H1 (cell line): ENCODE results near the gene HLA-G. TPM values are rescaled to one million over a fixed set of nuclear protein-coding genes. Genes with fewer than 3 reads are reported as not detected.

Experiments
- CTCF ChIA-PET: fragments of 300-600 bp; sonication (Branson Sonifier 250); formaldehyde crosslinking; loops from one replicate; lab custom pipeline; 2021; ENCODE audit not compliant: partially characterized antibody; lab: Charles Lee
- POLR2A ChIA-PET: fragments of 300-600 bp; sonication (Branson Sonifier 250); formaldehyde crosslinking; loops from one replicate; lab custom pipeline; 2021; ENCODE audit warnings: inconsistent platforms; ENCODE audit not compliant: partially characterized antibody; lab: Charles Lee
- DNase-seq, 2 experiments: peaks; one replicate each; pipeline versions ENCODE4 v3.0.0 to v3.0.0-alpha.2; 2010 to 2022; ENCODE audit warnings: low spot score in 2 of 2, low read depth in 1 of 2, mixed read lengths in 1 of 2
- FAIRE-seq: peaks from 2 replicates; lab custom pipeline; 2011; peaks lifted over from hg19 to GRCh38; lab: Jason Lieb, UNC
- H2AFZ ChIP-seq: 2 replicates; pipeline ENCODE4 v1.8.1; 2012; ENCODE audit warnings: low read length, inconsistent platforms
- H2AK5ac ChIP-seq: 2 replicates; pipeline ENCODE4 v1.6.1; 2013; ENCODE audit warnings: low read depth, low read length
- H2BK120ac ChIP-seq: replicated peaks from 2 replicates; pipeline ENCODE3; 2013; ENCODE audit warnings: low read depth, low read length, inconsistent platforms
- H2BK12ac ChIP-seq: 2 replicates; pipeline ENCODE4 v1.6.1; 2013; ENCODE audit warnings: low read depth, low read length
- H2BK15ac ChIP-seq: 2 replicates; pipeline ENCODE4 v1.6.1; 2013; ENCODE audit warnings: low read length
- H2BK20ac ChIP-seq: 2 replicates; pipeline ENCODE4 v1.6.1; 2013; ENCODE audit warnings: low read length
- H2BK5ac ChIP-seq: 2 replicates; pipeline ENCODE4 v1.6.1; 2013; ENCODE audit warnings: low read depth, low read length
- H3K14ac ChIP-seq: 2 replicates; pipeline ENCODE4 v1.6.1; 2013; ENCODE audit warnings: inconsistent platforms; ENCODE audit not compliant: insufficient read length
- H3K18ac ChIP-seq: 2 replicates; pipeline ENCODE4 v1.6.1; 2013; ENCODE audit warnings: low read length; ENCODE audit errors: extremely low read depth
- H3K23ac ChIP-seq: 2 replicates; pipeline ENCODE4 v1.6.1; 2013; ENCODE audit warnings: inconsistent platforms; ENCODE audit not compliant: insufficient read length
- H3K23me2 ChIP-seq: 2 replicates; pipeline ENCODE4 v1.6.1; 2013; ENCODE audit warnings: low read depth, low read length
- H3K27ac ChIP-seq: 2 replicates; pipeline ENCODE4 v1.6.1; 2011; ENCODE audit warnings: low read depth, low read length, inconsistent platforms
- H3K27me3 ChIP-seq, 4 experiments: replicated peaks in 1 of 4; 1 replicate in 1 of 4; 2 replicates in 3 of 4; pipeline versions ENCODE4 v1.6.1 to v1.8.1; 2011 to 2013; ENCODE audit warnings: low read length in 3 of 4, mild to moderate bottlenecking in 3 of 4, inconsistent platforms in 2 of 4, mixed read lengths in 2 of 4, moderate library complexity in 1 of 4; ENCODE audit not compliant: control insufficient read depth in 3 of 4, insufficient read depth in 3 of 4; ENCODE audit errors: extremely low read depth in 1 of 4
- H3K36me3 ChIP-seq, 4 experiments: 2 replicates each; pipeline versions ENCODE4 v1.6.1 to v1.8.1; 2011 to 2013; ENCODE audit warnings: mild to moderate bottlenecking in 4 of 4, low read length in 3 of 4, moderate library complexity in 2 of 4, control low read depth in 1 of 4, inconsistent platforms in 1 of 4; ENCODE audit not compliant: insufficient read depth in 4 of 4, control insufficient read depth in 2 of 4
- H3K4ac ChIP-seq: replicated peaks from 2 replicates; pipeline ENCODE3; 2013; ENCODE audit warnings: low read length, low read depth, mixed read lengths, inconsistent platforms; ENCODE audit not compliant: insufficient read length
- H3K4me1 ChIP-seq, 4 experiments: replicated peaks in 1 of 4; 1 replicate in 1 of 4; 2 replicates in 3 of 4; pipeline versions ENCODE4 v1.6.1 to v1.8.1; 2011 to 2013; ENCODE audit warnings: low read length in 3 of 4, inconsistent platforms in 2 of 4, mixed read lengths in 1 of 4; ENCODE audit not compliant: insufficient read depth in 4 of 4, control insufficient read depth in 3 of 4
- H3K4me2 ChIP-seq, 2 experiments: 2 replicates each; pipeline versions ENCODE4 v1.6.1 to v1.8.1; 2011 to 2013; ENCODE audit warnings: low read depth in 2 of 2, low read length in 2 of 2, control low read depth in 1 of 2, inconsistent platforms in 1 of 2, mild to moderate bottlenecking in 1 of 2; ENCODE audit not compliant: insufficient read depth in 1 of 2
- H3K4me3 ChIP-seq, 4 experiments: fragments of 200-600, 300-600 bp in 1 of 4; sonication (generic), shearing (Covaris generic), sonication (Bioruptor Twin) in 1 of 4; 2 replicates each; pipeline versions ENCODE4 v1.5.1 to v1.8.1; 2011 to 2016; ENCODE audit warnings: low read length in 4 of 4, low read depth in 3 of 4, control low read depth in 2 of 4, inconsistent platforms in 2 of 4, mild to moderate bottlenecking in 2 of 4, mixed read lengths in 1 of 4, moderate library complexity in 1 of 4; ENCODE audit not compliant: insufficient read depth in 2 of 4; ENCODE audit errors: extremely low read depth in 1 of 4
- H3K56ac ChIP-seq: replicated peaks from 2 replicates; pipeline ENCODE3; 2013; ENCODE audit warnings: low read depth, mild to moderate bottlenecking, mixed read lengths, low read length, inconsistent platforms; ENCODE audit not compliant: insufficient read length
- H3K79me1 ChIP-seq: 2 replicates; pipeline ENCODE4 v1.6.1; 2013; ENCODE audit warnings: low read depth, low read length, control low read depth
- H3K79me2 ChIP-seq, 2 experiments: 2 replicates each; pipeline versions ENCODE4 v1.6.1 to v1.8.1; 2012 to 2013; ENCODE audit warnings: low read length in 2 of 2, mild to moderate bottlenecking in 2 of 2, inconsistent platforms in 1 of 2; ENCODE audit not compliant: insufficient read depth in 2 of 2, control insufficient read depth in 1 of 2
- H3K9ac ChIP-seq, 4 experiments: replicated peaks in 1 of 4; 1 replicate in 1 of 4; 2 replicates in 3 of 4; pipeline versions ENCODE4 v1.6.1 to v1.8.1; 2011 to 2013; ENCODE audit warnings: low read depth in 3 of 4, low read length in 3 of 4, control low read depth in 2 of 4, mild to moderate bottlenecking in 2 of 4, moderate library complexity in 2 of 4, inconsistent platforms in 1 of 4; ENCODE audit errors: extremely low read depth in 1 of 4
- H3K9me3 ChIP-seq, 2 experiments: 2 replicates each; pipeline versions ENCODE4 v1.6.1 to v1.8.1; 2012 to 2013; ENCODE audit warnings: mild to moderate bottlenecking in 2 of 2, moderate library complexity in 2 of 2, control low read depth in 1 of 2, inconsistent platforms in 1 of 2, low read depth in 1 of 2, low read length in 1 of 2, mixed read lengths in 1 of 2; ENCODE audit not compliant: insufficient read depth in 2 of 2
- H4K20me1 ChIP-seq, 2 experiments: replicated peaks in 1 of 2; 2 replicates each; pipeline versions ENCODE3 to v1.8.1; 2011 to 2013; ENCODE audit warnings: inconsistent platforms in 2 of 2, low read length in 2 of 2, mild to moderate bottlenecking in 1 of 2; ENCODE audit not compliant: insufficient read depth in 2 of 2, control insufficient read depth in 1 of 2
- H4K5ac ChIP-seq: 2 replicates; pipeline ENCODE4 v1.6.1; 2013; ENCODE audit warnings: low read length, low read depth, mixed read lengths, inconsistent platforms; ENCODE audit not compliant: insufficient read length
- H4K8ac ChIP-seq: 2 replicates; pipeline ENCODE4 v1.8.0; 2013; ENCODE audit warnings: mild to moderate bottlenecking, moderate library complexity, low read length, inconsistent platforms; ENCODE audit not compliant: insufficient read depth; ENCODE audit errors: extremely low read depth
- H4K91ac ChIP-seq: replicated peaks from 2 replicates; pipeline ENCODE3; 2013; ENCODE audit warnings: low read length, mixed read lengths, inconsistent platforms; ENCODE audit not compliant: insufficient read length
- CTCF ChIP-seq, 3 experiments: IDR thresholded peaks; 1 replicate in 2 of 3; 2 replicates in 1 of 3; pipeline versions ENCODE4 v1.5.1 to v1.6.1; 2011; ENCODE audit warnings: low read length in 3 of 3, mild to moderate bottlenecking in 3 of 3, inconsistent platforms in 2 of 3, low read depth in 1 of 3, moderate library complexity in 1 of 3; ENCODE audit not compliant: insufficient read depth in 1 of 3; ENCODE audit errors: control extremely low read depth in 1 of 3
- EP300 ChIP-seq, 2 experiments: IDR thresholded peaks; 1 replicate in 1 of 2; 2 replicates in 1 of 2; pipeline ENCODE4 v1.6.1; 2011 to 2012; ENCODE audit warnings: low read depth in 2 of 2, low read length in 2 of 2, mild to moderate bottlenecking in 2 of 2, borderline replicate concordance in 1 of 2, inconsistent platforms in 1 of 2, moderate library complexity in 1 of 2
- WGBS, 2 experiments: shearing (Covaris generic) in 1 of 2; methylation state at CpG; one replicate each; pipeline versions ENCODE4 v1.1.6 to v1.1.7; 2013 to 2015; ENCODE audit warnings: low lambda C conversion rate in 2 of 2, mixed read lengths in 2 of 2, inconsistent platforms in 1 of 2, low coverage in 1 of 2, missing lambda C conversion rate in 1 of 2; ENCODE audit not compliant: insufficient replicate concordance in 2 of 2, insufficient coverage in 1 of 2, insufficient read length in 1 of 2; ENCODE audit errors: extremely low coverage in 1 of 2, missing lambda C conversion rate in 1 of 2; 5-methylcytosine and 5-hydroxymethylcytosine counted together
- polyA plus RNA-seq, 7 experiments: library from polyadenylated mRNA; depleted of rRNA in 3 of 7; stranded (reverse) in 5 of 7; unstranded in 2 of 7; fragments of >200 nt in 5 of 7; fragments of 200-250 nt in 2 of 7; gene quantifications; 1 replicate in 5 of 7; 2 replicates in 1 of 7; 4 replicates in 1 of 7; pipeline versions ENCODE4 v1.2.1 to v1.2.3, GENCODE V29; 2011 to 2013; ENCODE audit warnings: missing spikeins in 2 of 7, mixed read lengths in 2 of 7
- total RNA-seq: library from RNA; stranded (reverse); fragmentation: NEBNext Ultra II Directional; extraction: Animal tissue kit (Norgen Biotek cat#: 25700); gene quantifications from 2 replicates; pipeline ENCODE4 v1.2.1, GENCODE V29; 2021

The HLA-G gene
- total and polyA plus RNA-seq, 2 of the 8 experiments (the other 6 are each of a cell fraction or from before 2014, with no cell fraction given): 3.2 to 4.8 TPM

DNA sequence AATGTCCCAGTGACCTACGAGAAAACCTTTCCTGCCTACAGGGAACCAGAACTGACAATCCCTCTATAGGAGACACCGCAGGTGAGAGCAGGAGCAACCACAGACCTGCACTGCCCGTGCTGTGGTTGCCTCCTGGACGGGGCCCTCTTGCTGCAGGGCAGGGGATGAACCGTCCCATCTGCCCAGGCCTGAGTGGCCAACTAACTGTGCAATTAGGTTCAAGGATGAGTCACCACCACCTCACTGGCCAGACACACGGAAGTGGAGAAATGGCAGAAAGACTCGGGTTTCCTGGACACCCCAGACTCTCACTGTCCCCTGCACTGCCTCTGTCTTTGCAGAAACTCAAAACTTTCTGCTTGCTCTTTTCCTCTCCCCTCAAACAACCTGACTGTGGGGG, 13.8 kb upstream of the HLA-G start:
- Histone ChIP-seq H2BK120ac (no peak overlapping the region), H3K23ac (no peak overlapping the region), H3K4me3 (no peak overlapping the region), H3K56ac (no peak overlapping the region), H2BK15ac (no peak overlapping the region), H3K4me2 (no peak overlapping the region), H2BK12ac (no peak overlapping the region), H3K4me1 (no peaks in the 10 kb centered on the region), H2AK5ac (no peak overlapping the region), H3K9ac (no peak overlapping the region), H2BK5ac (no peak overlapping the region), H2BK20ac (no peak overlapping the region), H4K91ac (no peak overlapping the region), H3K36me3 (no peaks in the 10 kb centered on the region), H3K27me3 (no peaks in the 10 kb centered on the region), H3K4ac (no peak overlapping the region), H3K79me2 (no peaks in the 10 kb centered on the region), H4K20me1 (no peaks in the 10 kb centered on the region), H3K14ac (no peak overlapping the region), H2AFZ (no peak overlapping the region), H3K27ac (no peak overlapping the region), H4K8ac (peak overlapping the region; percentile 43; the same call in 1 of the 2 replicates), H4K5ac (no peak overlapping the region), H3K79me1 (no peaks in the 10 kb centered on the region), H3K9me3 (no peaks in the 10 kb centered on the region), H3K18ac (no peak overlapping the region), H3K23me2 (no peaks in the 10 kb centered on the region)
- FAIRE-seq (no peak), DNase-seq (peak in 1 of 2 experiments; percentile 45)
- ChIA-PET POLR2A (no interaction called here), CTCF (interaction anchor here (0.8 to 2.0 kb wide), 4 partner anchors 21 to 76 kb away, joined by 3 to 7 read pairs (median 5); no protein-coding TSS in a partner anchor)
- WGBS, 2 experiments: 92% methylated on average over 7 of the region's 7 CpGs; no CpG with 5 or more reads in 1 of the 2 experiments
- TF ChIP-seq CTCF (IDR thresholded peaks at IDR 0.05; ENCODE audit: control extremely low read depth in 1 of 3, insufficient read depth in 1 of 3, low read depth in 1 of 3, low read length in 3 of 3): peak in 2 of 3 experiments; percentile 7 to 15; a peak in 2 of 4 replicates
- no peak for TF ChIP-seq EP300 (IDR thresholded peaks at IDR 0.05; ENCODE audit: borderline replicate concordance in 1 of 2, low read depth in 2 of 2, low read length in 2 of 2)
